ENCODE data around the gene SMPD3. TPM values are rescaled to one million over a fixed set of nuclear protein-coding genes. Genes with fewer than 3 reads are reported as not detected.

SMPD3 gene
- polyA plus RNA-seq, 1 experiment: 0.27 TPM

DNA sequence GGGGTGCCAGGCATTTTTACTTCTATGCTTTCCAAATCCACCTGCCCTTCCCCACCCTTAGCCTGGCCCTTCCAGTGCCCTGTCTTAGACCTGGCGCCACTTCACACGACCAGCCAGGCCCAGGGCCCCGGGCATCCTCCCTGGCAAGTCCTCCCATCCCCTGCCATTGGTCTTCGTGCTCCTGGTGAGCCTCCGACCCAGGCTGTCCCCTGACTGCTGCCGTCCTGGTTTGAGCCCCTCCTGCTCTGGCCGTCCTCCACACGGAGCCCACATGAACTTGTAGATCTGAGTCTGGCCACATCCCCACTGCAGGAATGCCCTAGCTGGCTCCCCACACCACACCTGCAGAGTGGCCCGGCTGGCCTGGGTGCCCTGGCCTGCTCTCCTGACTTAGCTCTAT lies 93.5 kb downstream of the SMPD3 start:
- H3K4me3 ChIP-seq (ENCODE audit: low read depth, low read length): no peak overlapping the region
- DNase-seq (ENCODE audit: low read depth): no peak
- ChIA-PET POLR2A (no interaction called here), CTCF (no interaction called here)
- TF ChIP-seq, protein P1, sequence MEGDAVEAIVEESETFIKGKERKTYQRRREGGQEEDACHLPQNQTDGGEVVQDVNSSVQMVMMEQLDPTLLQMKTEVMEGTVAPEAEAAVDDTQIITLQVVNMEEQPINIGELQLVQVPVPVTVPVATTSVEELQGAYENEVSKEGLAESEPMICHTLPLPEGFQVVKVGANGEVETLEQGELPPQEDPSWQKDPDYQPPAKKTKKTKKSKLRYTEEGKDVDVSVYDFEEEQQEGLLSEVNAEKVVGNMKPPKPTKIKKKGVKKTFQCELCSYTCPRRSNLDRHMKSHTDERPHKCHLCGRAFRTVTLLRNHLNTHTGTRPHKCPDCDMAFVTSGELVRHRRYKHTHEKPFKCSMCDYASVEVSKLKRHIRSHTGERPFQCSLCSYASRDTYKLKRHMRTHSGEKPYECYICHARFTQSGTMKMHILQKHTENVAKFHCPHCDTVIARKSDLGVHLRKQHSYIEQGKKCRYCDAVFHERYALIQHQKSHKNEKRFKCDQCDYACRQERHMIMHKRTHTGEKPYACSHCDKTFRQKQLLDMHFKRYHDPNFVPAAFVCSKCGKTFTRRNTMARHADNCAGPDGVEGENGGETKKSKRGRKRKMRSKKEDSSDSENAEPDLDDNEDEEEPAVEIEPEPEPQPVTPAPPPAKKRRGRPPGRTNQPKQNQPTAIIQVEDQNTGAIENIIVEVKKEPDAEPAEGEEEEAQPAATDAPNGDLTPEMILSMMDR (IDR thresholded peaks at IDR 0.05; ENCODE audit: insufficient read depth, low read depth, low read length): no peak
- no peaks in the 10 kb centered on the region for H3K27me3 ChIP-seq (ENCODE audit: control insufficient read depth, insufficient read depth, low read length)
- H3K36me3 ChIP-seq (ENCODE audit: control insufficient read depth, insufficient read depth, low read length): peaks cover 40% of the 10 kb centered on the region

DNA sequence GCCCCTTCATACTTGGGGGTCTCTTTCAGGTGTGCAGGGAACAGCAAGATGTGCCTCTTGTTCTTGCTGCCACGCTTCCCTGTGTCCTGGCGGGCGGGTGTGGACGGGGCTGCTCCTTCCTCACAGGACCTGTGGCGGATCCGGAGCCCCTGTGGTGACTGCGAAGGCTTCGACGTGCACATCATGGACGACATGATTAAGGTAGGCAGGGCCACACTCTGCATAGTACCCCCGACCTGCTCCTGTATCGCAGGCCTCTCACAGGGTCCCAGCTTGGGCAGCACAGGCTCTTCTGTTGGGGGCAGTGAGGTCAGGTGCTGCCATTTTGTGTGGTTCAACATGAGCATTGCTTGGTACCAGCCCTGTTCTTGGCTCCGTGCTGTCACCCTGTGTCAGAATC lies 94.9 kb downstream of the SMPD3 start:
- no peak for DNase-seq (ENCODE audit: low read depth)
- ChIA-PET POLR2A (no interaction called here), CTCF (interaction anchor here (0.9 to 1.1 kb wide), 3 partner anchors 24 to 167 kb away, joined by 3 to 4 read pairs (median 3); no protein-coding TSS in a partner anchor)
- Histone ChIP-seq H3K36me3 (ENCODE audit: control insufficient read depth, insufficient read depth, low read length) (peaks cover 47% of the 10 kb centered on the region), H3K4me3 (ENCODE audit: low read depth, low read length) (no peak overlapping the region), H3K27me3 (ENCODE audit: control insufficient read depth, insufficient read depth, low read length) (no peaks in the 10 kb centered on the region)
- TF ChIP-seq, protein P1 (IDR thresholded peaks at IDR 0.05; ENCODE audit: insufficient read depth, low read depth, low read length): no peak

DNA sequence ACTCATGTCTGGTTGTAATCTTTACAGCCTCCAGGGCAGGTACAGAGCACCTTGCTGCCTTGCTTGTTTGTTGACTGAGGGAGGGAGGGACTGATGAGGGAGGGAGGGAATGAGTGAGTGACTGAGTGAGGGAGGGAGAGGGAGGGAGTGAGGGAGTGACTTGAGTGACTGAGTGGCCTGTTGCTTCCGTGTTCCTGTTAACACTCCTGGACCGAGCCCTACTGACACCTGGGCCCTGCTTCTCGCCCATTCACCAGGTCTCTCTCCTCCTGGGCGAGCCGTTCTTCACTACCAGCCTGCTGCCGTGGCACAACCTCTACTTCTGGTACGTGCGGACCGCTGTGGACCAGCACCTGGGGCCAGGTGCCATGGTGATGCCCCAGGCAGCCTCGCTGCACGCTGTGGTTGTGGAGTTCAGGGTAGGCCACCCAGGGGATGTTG lies 96.3 kb downstream of the SMPD3 start:
- ChIA-PET POLR2A (no interaction called here), CTCF (interaction anchor here (0.9 kb wide), 1 partner anchor 13 kb away, joined by 3 read pairs; no protein-coding TSS in a partner anchor)
- no peak for DNase-seq (ENCODE audit: low read depth)
- no peaks in the 10 kb centered on the region for H3K27me3 ChIP-seq (ENCODE audit: control insufficient read depth, insufficient read depth, low read length)
- H3K4me3 ChIP-seq (ENCODE audit: low read depth, low read length): no peak overlapping the region
- H3K36me3 ChIP-seq (ENCODE audit: control insufficient read depth, insufficient read depth, low read length): peaks cover 39% of the 10 kb centered on the region
- TF ChIP-seq, protein P1 (IDR thresholded peaks at IDR 0.05; ENCODE audit: insufficient read depth, low read depth, low read length): no peak

DNA sequence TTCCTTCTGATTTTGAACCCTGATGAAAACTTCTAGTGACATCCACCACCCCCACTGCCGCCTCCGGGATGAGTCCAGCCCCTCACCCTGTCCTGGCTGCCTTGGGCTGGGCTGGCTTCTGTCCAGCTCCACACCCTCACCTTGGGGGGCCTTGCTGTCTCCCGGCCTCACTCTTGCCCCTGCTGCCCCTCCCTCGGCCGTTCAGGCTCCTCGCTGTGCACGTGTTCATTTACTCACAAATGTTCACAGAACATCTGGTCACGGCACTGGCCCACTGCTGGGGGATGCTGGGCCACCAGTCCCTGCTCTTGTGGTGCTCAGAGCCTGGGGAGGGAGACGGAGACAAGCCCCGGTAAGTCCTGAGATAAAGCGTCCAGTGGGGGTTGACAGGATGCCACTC lies 96.8 kb downstream of the SMPD3 start:
- DNase-seq (ENCODE audit: low read depth): no peak
- CTCF ChIA-PET: no interaction called here
- TF ChIP-seq, protein P1 (IDR thresholded peaks at IDR 0.05; ENCODE audit: insufficient read depth, low read depth, low read length): no peak
- POLR2A ChIA-PET: no interaction called here
- Histone ChIP-seq H3K36me3 (ENCODE audit: control insufficient read depth, insufficient read depth, low read length) (peaks cover 38% of the 10 kb centered on the region), H3K4me3 (ENCODE audit: low read depth, low read length) (no peak overlapping the region), H3K27me3 (ENCODE audit: control insufficient read depth, insufficient read depth, low read length) (no peaks in the 10 kb centered on the region)

DNA sequence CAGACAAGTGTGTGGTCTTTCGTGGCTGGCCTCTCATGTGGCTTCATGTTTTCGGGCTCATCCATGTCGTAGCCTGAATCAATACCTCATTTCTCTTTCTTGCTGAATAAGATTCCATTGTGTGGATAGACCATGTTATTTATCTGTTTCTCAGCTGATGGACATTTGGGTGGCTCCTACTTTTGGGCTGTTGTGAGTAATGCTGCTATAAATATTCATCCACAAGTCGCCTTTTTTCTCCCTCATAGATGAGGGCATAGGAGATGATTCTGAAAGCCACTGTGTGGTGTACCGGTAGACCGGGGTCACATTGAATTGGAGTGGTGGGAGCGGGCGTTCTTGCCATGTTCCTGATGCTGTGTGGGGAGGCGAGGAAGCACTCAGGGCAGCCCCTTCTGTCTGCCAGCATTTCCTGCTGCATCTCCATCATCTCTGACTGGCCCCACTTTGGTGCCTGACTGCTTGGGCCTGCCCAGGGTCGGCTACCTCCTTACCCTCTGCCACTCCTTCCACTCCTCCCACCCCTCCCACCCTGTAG lies 97.4 kb downstream of the SMPD3 start:
- DNase-seq (ENCODE audit: low read depth): no peak
- POLR2A ChIA-PET: no interaction called here
- CTCF ChIA-PET: no interaction called here
- H3K4me3 ChIP-seq (ENCODE audit: low read depth, low read length): no peak overlapping the region
- no peaks in the 10 kb centered on the region for H3K27me3 ChIP-seq (ENCODE audit: control insufficient read depth, insufficient read depth, low read length)
- peaks cover 39% of the 10 kb centered on the region for H3K36me3 ChIP-seq (ENCODE audit: control insufficient read depth, insufficient read depth, low read length)
- TF ChIP-seq, protein P1 (IDR thresholded peaks at IDR 0.05; ENCODE audit: insufficient read depth, low read depth, low read length): no peak
